MCF 10A (cell line): ENCODE data around the gene PEX3. TPM values are rescaled to one million over a fixed set of nuclear protein-coding genes. Genes with fewer than 3 reads are reported as not detected.

Experiments
- BruUV-seq: library from RNA; stranded (reverse); fragments of 400-500 nt; replicated peaks from 2 replicates; lab custom pipeline; 2021; lab: Mats Ljungman, UMichigan
- CTCF ChIA-PET: fragments of 300-600 bp; sonication (Branson Sonifier 250); formaldehyde crosslinking; extraction: SDS; loops from one replicate; lab custom pipeline; 2021; ENCODE audit warnings: antibody characterized with exemption, inconsistent platforms; lab: Yijun Ruan, JAX
- POLR2A ChIA-PET: fragments of 300-600, 350-650 bp; sonication (Branson Sonifier 250); formaldehyde crosslinking; extraction: SDS; loops from one replicate; lab custom pipeline; 2020; ENCODE audit warnings: antibody characterized with exemption, inconsistent platforms; lab: Yijun Ruan, JAX
- DNase-seq: peaks from one replicate; pipeline ENCODE4 v3.0.0-alpha.2; 2018; ENCODE audit not compliant: unreplicated experiment
- H3K27ac Mint-ChIP-seq: one replicate; pipeline ENCODE4 v1.8.0; 2022; ENCODE audit warnings: mild to moderate bottlenecking, low read depth, mixed read lengths; ENCODE audit not compliant: unreplicated experiment
- H3K27me3 Mint-ChIP-seq: one replicate; pipeline ENCODE4 v1.8.0; 2022; ENCODE audit warnings: mixed read lengths; ENCODE audit not compliant: insufficient read depth, unreplicated experiment
- H3K36me3 Mint-ChIP-seq: one replicate; pipeline ENCODE4 v1.8.0; 2022; ENCODE audit warnings: mild to moderate bottlenecking, moderate library complexity, mixed read lengths; ENCODE audit not compliant: insufficient read depth, unreplicated experiment
- H3K4me1 Mint-ChIP-seq: one replicate; pipeline ENCODE4 v1.8.0; 2022; ENCODE audit warnings: mixed read lengths; ENCODE audit not compliant: insufficient read depth, unreplicated experiment
- H3K4me3 Mint-ChIP-seq: one replicate; pipeline ENCODE4 v1.8.0; 2022; ENCODE audit warnings: mild to moderate bottlenecking, moderate library complexity, mixed read lengths; ENCODE audit not compliant: unreplicated experiment
- H3K9me3 Mint-ChIP-seq: one replicate; pipeline ENCODE4 v1.8.0; 2022; ENCODE audit warnings: mixed read lengths; ENCODE audit not compliant: unreplicated experiment
- CTCF ChIP-seq: fragments of 200-600 bp; IDR thresholded peaks from one replicate; pipeline ENCODE4 v1.8.0; 2022; ENCODE audit warnings: antibody characterized with exemption, mild to moderate bottlenecking; ENCODE audit not compliant: unreplicated experiment
- intact Hi-C: fragments of 100-400 bp; cut with micrococcal nuclease; formaldehyde crosslinking; loops from 2 replicates; pipeline ENCODE4 v1.14.1; 2022
- total RNA-seq: library from RNA; stranded (reverse); gene quantifications from 2 replicates; pipeline ENCODE4 v1.2.3, GENCODE V29; 2022

Gene PEX3
- total RNA-seq, 1 experiment from 2014 or later = 24.3 TPM

GRCh38 chr6:143540192-143540591 lies 89.6 kb downstream of the PEX3 start:
- H3K4me1 Mint-ChIP-seq = peaks cover 12% of the 10 kb centered on the region
- no peaks in the 10 kb centered on the region for H3K27me3 Mint-ChIP-seq
- no peak overlapping the region for H3K4me3 Mint-ChIP-seq
- no peaks in the 10 kb centered on the region for H3K36me3 Mint-ChIP-seq
- no TSS peak for BruUV-seq
- H3K27ac Mint-ChIP-seq = no peak overlapping the region
- ChIA-PET POLR2A (no interaction called here), CTCF (interaction anchor here (0.8 kb wide), 1 partner anchor 473 kb away, joined by 5 read pairs; no protein-coding TSS in a partner anchor)
- intact Hi-C loops = no loop called here
- TF ChIP-seq CTCF = no peak
- no peaks in the 10 kb centered on the region for H3K9me3 Mint-ChIP-seq
- DNase-seq = no peak

Other genes starting within 250 kb of the PEX3 start
- 23.2 and 27.7 TPM in 2 replicates for gene ADAT2, start 110 bp upstream of the PEX3 start, total RNA-seq
- 54.8 and 62.2 TPM in 2 replicates for gene FUCA2, start 60.9 kb downstream of the PEX3 start, total RNA-seq
- gene PHACTR2, start 227.2 kb downstream of the PEX3 start, total RNA-seq = 30.0 and 34.4 TPM in 2 replicates